Activated CD4-positive, alpha-beta T cell treated with anti-CD3 and anti-CD28 coated beads, Interleukin-10, Interleukin-2, amounts not matched to agents 100 ng/mL and 50 ng/mL, durations not matched to agents 16 hours and 8 hours (primary cell): ENCODE data around the gene BTNL3.
"Not testable (repeated sequence)": the region's sequence is repeated elsewhere in the genome, so short reads cannot be mapped to it uniquely, and the experiment has no call there.

Experiments used
- DNase-seq: peaks from one replicate; pipeline ENCODE4 v3.0.0-alpha.2; 2020

The BTNL3 gene

DNA sequence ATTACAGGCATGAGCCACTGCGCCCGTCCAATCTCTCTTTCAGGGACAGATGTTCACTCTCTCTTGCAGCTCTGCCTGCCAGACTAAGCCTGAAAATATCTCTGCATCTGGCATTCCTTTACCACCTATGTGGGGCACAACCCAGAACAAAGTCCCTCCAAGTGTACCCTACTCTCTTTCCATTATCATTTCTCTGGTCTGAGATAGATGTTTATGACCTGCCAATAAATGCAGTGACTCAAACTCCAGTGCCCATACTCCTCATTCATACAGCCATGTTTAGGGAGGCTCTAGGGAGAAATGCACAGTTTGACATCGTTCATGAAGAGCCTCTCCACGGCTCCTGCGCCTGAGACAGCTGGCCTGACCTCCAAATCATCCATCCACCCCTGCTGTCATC, at the start of gene BTNL3:
BTNL3 (plus strand) TSS at position 255 of the 400 bp plus-strand sequence. CDS start 183 bp downstream, outside the sequence.
- no peak for DNase-seq

DNA sequence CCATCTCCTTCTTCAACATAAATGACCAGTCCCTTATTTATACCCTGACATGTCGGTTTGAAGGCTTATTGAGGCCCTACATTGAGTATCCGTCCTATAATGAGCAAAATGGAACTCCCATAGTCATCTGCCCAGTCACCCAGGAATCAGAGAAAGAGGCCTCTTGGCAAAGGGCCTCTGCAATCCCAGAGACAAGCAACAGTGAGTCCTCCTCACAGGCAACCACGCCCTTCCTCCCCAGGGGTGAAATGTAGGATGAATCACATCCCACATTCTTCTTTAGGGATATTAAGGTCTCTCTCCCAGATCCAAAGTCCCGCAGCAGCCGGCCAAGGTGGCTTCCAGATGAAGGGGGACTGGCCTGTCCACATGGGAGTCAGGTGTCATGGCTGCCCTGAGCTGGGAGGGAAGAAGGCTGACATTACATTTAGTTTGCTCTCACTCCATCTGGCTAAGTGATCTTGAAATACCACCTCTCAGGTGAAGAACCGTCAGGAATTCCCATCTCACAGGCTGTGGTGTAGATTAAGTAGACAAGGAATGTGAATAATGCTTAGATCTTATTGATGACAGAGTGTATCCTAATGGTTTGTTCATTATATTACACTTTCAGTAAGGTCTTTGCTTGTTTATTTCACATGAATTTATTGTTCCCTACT, 38.2 kb upstream of the BTNL3 start:
- DNase-seq = no peak

DNA sequence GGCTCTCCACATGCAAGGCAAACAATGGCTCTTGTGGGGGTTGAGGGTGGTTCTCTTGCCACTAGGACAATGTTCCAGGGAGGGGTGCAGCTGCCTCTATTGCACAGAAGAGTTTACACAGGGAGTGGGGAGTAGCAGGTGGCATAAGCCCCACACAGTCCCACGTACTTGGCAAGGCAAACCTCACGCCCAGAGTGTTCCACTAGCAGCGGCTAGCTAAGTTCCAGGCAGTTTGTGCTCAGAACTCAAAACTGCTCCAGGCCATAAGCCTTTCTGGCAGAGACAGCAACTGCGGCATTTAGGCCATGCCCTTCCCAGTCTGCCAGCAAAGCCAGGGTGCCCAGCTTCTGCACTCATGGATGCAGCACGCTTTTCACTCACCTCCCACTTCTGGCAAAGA, 29.0 kb upstream of the BTNL3 start:
- DNase-seq = no peak

DNA sequence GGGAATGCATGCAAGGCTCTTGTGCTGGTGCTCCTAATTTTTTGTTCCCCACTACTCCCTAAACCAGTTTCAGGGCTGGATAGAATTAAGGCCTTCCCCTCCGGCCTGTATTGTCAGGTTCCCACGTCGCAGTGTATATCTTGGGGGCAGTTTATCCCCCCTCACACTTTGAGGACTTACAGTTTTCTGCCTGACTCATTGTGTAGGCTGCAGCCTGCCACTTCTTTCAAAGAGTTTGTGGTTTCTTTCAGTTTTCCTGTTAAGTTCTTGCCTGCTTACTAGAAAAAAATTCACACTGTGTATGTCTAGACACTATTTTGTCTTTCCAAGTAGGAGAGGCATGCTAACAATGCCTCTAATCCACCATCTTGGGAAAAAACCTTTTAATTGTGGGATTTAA, 28.4 kb upstream of the BTNL3 start:
- DNase-seq = no peak

GRCh38 chr5:180969406-180969805, 19.2 kb upstream of the BTNL3 start:
- no peak for DNase-seq

DNA sequence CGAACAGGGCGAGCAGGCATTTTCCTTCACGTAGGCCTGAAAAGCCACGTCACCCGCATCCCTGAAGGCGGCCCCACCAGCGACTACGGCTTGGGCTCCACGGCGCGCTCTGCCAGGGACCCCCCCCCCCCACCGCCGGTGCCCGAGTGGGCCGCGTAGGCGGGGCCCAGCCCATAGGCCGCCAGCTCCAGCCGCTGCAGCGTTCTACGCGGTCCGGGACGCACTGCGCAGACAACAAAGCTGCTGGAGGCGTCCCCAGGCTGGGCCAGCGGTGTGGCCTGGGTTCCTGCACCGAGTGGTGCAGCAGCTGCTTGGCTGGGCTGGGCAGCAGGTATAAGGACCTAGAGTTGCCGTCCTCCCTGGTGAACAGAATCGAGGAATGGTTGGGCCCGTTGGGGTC, 18.3 kb upstream of the BTNL3 start:
- no peak for DNase-seq

DNA sequence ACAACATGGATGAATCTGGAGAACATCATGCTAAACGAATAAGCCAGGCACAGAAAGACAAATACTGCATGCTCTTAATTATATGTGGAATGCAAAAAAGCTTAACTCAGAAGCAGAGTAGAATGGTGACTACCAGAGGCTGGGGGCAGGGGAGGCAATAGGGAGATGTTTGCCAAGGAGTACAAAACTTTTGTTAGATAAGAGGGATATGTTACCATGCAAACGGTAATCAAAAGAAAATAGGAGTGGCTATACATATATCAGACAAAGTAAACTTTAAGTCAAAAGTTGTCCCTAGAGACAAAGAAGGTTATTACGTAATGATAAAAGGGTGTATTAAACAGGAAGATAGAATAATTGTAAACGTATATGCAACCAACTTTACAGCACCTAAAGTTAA, 17.8 kb upstream of the BTNL3 start:
- DNase-seq = no peak

- DNase-seq = no peak
These were observed 13.9 kb upstream of the BTNL3 start for GRCh38 chr5:180974612-180975315.

DNA sequence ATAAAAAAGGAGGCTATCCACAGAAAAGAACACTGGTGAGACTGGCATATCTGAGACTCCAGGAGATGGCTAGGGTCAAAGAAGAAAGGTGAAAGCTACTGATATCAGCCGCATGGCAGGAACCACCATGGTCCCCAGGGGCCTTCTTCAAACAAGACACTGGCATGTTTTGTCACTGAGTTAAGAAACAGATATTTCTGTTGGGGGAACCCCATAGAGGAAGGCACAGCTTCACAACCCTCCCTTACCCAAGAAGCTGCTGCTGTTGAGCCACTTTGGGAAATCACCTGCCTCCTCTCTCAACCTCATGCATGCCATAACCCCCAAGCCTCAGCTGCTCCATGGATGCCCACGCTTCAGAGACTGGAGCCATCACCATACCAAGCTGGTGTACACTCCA, 13.3 kb upstream of the BTNL3 start:
- no peak for DNase-seq

GRCh38 chr5:180976518-180976917, 12.1 kb upstream of the BTNL3 start:
- no peak for DNase-seq

DNA sequence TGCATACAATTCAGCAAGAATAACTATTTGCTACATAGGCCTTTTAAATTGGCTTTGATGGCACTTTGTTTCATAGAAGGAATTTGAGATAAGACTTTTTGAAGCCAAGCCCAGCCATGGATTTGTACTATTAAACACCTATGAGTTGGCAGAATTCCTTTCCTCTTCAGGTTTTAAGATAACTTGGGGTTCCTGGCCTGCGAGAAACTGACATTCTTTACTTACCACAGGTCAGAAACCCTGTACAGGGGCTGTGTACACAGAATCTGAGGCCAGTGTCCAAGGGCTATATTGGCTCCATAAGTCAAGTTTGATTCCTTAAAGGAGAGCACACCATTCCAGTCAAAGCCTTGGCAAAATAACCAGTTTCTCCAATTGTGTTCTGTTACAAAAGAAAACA, 10.8 kb upstream of the BTNL3 start:
- DNase-seq = no peak

DNA sequence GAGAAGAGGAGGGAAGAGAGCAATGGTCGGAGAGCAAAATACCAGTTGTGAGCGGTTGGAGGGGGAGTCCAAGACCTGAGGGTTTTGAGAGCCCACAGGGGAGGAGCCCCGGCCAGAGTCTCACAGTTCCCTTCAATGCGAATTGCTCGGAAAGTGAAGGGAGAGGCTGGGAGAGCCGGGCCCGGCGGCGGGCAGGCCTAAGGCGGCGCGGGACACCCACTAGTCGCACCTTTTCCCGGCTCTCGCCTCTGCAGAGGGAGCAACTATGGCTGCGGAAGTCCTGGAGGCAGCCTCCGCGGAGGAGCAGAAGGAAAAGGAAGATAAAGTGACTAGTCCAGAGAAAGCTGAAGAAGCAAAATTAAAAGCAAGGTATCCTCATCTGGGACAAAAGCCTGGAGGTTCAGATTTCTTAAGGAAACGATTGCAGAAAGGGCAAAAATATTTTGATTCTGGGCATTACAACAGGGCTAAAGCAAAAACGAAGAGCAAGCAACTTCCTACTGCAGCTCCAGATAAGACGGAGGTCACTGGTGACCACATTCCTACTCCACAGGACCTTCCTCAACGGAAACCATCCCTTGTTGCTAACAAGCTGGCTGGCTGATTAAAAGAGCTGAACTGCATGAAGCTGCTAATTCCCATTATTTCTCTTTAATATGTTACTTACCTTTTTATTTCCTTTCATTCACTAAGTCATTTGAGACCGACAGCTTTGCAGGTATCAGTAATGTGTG, 6.5 kb upstream of the BTNL3 start:
- DNase-seq = no peak

DNA sequence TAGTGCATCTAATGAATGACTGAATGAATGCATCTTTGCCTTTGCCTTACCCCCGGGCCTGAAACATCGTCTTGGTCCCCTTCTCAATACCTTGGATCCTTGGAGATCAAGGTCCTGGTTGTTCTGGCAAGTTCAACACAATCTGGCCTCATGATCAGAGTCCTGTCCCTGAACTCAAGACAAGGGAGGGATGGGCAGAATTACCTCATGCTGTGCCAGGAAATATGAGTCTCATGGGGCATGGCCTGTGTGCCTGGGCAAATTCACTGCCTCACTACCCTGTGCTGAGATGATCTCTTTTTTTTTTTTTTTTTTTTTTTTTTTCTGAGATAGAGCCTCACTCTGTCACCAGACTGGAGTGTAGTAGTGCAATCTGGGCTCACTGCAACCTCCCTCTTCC, 630 bp upstream of the BTNL3 start:
- no peak for DNase-seq

DNA sequence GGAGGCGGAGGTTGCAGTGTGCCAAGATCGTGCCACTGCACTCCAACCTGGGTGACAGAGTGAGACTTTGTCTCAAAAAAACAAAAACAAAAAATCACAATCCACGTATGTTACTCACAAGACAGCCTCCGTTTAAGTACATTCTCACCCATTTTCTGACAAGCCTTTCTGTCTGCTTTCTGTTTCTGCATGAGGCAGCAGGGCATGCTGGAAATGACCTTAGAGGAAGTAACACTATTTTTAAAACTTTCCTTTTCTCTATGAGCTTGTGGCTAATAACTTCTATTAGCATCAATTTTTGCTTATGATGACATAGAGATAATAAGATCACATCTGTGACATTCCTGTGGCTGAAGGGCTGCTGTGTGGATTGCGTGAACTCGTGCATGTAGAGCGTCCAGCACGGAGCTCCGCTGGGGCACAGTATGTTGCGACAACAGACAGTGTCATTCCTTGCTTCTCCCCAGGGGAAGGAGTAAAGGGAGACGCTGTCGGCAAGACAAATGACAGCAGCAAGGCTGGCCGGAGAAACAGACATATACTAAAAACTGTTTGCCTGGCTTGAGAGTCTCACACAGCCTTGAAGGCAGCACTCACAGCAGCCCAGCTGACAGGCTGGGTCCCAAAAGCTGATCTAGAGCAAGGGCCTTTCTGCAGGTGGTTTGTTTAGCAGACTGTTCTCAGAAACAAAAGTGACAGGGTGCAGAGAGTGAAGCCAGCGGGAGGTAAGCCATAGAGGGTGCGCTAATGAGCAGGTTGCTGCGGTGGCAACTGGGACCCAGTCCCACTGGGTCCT, 1.6 kb downstream of the BTNL3 start:
- DNase-seq = no peak

DNA sequence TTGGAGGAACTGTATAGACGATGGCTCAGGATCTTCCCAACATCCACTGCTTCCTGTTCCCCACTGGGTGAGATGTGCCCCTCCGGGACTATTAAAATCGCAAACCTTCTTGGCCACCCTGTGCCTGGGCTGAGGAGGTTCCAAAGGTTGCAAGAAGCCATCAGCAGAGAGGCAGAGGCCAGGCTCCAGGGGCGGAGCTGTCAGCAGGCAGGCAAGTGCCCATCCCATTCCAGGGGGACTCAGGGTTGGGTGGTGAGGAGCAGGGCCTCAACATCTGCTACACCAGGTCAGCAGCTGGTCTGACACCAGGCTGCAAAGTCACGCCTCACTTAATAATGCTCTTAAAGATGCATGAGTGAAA, 2.2 kb downstream of the BTNL3 start:
- DNase-seq = no peak

GRCh38 chr5:181001947-181002346, 13.3 kb downstream of the BTNL3 start:
- no peak for DNase-seq

DNA sequence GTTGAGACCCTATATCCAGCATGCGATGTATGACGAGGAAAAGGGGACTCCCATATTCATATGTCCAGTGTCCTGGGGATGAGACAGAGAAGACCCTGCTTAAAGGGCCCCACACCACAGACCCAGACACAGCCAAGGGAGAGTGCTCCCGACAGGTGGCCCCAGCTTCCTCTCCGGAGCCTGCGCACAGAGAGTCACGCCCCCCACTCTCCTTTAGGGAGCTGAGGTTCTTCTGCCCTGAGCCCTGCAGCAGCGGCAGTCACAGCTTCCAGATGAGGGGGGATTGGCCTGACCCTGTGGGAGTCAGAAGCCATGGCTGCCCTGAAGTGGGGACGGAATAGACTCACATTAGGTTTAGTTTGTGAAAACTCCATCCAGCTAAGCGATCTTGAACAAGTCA, 17.1 kb downstream of the BTNL3 start:
- DNase-seq = no peak

DNA sequence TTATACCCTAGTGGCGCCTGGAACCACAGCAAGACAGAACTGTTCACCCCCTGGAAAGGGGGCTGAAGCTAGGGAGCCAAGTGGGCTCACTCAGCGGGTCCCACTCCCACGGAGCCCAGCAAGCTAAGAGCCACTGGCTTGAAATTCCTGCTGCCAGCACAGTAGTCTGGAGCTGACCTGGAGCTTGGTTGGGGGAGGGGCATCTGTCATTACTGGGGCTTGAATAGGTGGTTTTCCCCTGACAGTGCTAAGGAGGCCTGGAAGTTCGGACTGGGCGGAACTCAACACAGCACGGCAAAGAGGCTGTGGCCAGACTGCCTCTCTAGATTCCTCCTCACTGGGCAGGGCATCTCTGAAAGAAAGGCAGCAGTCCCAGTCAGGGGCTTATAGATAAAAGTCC, 19.5 kb downstream of the BTNL3 start:
- DNase-seq = no peak

GRCh38 chr5:181010018-181010417, 21.4 kb downstream of the BTNL3 start:
- DNase-seq = not testable (repeated sequence)

- DNase-seq = not testable (repeated sequence)
These were observed 26.0 kb downstream of the BTNL3 start for GRCh38 chr5:181014654-181015053.

DNA sequence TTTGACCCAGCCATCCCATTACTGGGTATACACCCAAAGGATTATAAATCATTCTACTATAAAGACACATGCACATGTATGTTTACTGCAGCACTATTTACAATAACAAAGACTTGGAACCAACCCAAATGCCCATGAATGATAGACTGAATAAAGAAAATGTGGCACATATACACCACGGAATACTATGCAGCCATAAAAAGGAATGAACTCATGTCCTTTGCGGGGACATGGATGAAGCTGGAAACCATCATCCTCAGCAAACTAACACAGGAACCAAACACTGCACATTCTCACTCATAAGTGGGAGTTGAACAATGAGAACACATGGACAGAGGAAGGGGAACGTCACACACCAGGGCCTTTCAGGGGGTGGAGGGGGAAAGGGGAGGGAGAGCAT, 28.8 kb downstream of the BTNL3 start:
- not testable (repeated sequence) for DNase-seq

DNA sequence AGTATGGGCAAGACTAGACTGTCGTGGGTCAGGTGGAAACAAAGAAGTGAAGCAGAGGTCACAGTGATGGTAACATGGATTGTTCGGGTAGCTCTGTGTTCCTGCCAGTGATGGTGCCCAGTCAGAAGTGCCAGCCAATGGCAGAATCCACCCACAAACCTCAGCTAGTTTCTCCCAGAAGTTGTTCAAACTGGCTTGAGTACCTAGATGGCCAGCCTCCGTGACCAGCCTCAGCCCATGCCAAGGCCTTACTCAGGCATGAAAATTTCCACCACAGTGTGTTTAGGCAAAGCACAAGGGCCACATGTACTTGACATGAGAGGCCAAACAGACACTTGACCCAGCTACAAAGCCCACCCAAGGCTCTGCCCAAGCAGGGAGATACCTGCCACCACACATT, 32.0 kb downstream of the BTNL3 start:
- DNase-seq = no peak
